AG09309 (cell line): ENCODE measurements around the gene GXYLT1.

Source experiments
- DNase-seq: peaks from one replicate; pipeline ENCODE4 v3.0.0-alpha.2; 2010; ENCODE audit warnings: low read depth
- H3K4me3 ChIP-seq: 2 replicates; pipeline ENCODE4 v1.5.1; 2011; ENCODE audit warnings: mild to moderate bottlenecking, low read depth, low read length, moderate library complexity; ENCODE audit not compliant: control insufficient read depth
- CTCF ChIP-seq: IDR thresholded peaks from 2 replicates; pipeline ENCODE4 v1.5.1; 2011; ENCODE audit warnings: mild to moderate bottlenecking, low read depth, low read length, inconsistent platforms; ENCODE audit not compliant: insufficient read depth, control insufficient read depth; ENCODE audit errors: missing control alignments

The GXYLT1 gene

GRCh38 chr12:42090899-42091298 lies 53.8 kb downstream of the GXYLT1 start:
- no peak for TF ChIP-seq CTCF
- peak; percentile 23 for DNase-seq
- no peak overlapping the region for H3K4me3 ChIP-seq

DNA sequence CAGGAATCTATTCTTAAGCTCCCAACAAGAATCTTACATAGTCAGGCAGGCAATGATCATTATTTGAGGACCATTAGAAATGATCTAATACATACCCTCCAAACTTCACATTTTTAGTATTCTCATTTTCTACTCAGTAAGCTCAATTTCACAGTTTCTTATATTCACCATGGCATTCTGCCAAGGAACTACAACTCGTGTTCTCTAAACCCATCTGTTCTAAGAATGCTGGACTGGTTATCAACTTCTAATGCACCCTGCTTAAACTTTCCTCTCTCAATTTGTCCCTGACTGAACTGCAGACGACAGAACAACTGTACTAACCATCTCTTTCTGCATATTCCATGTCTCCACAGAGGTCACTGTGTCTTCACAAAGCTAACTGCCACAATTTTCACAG lies 58.6 kb downstream of the GXYLT1 start:
- DNase-seq = no peak
- no peak for TF ChIP-seq CTCF
- no peak overlapping the region for H3K4me3 ChIP-seq

- no peak for DNase-seq
- TF ChIP-seq CTCF = no peak
- no peak overlapping the region for H3K4me3 ChIP-seq
These were observed 59.1 kb downstream of the GXYLT1 start for GRCh38 chr12:42085594-42085993.

DNA sequence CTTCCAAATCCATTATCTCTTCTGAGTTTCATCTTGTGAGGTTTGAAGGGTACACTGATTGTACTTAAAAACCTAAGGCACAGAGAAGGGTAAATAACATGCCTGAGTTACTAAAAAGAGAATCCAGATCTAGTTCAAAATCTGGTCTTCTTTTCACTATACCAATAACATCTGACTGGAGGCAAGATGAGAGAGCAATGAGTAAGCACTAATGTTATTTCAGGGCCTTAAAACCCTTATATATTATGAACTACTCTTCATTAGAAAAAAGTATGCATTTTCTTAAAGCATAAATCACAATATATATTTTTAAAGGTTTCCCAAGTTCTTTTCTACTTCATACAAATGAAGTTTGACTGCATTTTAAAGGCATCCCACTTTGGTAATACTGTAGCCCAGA lies 60.2 kb downstream of the GXYLT1 start:
- TF ChIP-seq CTCF = no peak
- no peak for DNase-seq
- H3K4me3 ChIP-seq = no peak overlapping the region

DNA sequence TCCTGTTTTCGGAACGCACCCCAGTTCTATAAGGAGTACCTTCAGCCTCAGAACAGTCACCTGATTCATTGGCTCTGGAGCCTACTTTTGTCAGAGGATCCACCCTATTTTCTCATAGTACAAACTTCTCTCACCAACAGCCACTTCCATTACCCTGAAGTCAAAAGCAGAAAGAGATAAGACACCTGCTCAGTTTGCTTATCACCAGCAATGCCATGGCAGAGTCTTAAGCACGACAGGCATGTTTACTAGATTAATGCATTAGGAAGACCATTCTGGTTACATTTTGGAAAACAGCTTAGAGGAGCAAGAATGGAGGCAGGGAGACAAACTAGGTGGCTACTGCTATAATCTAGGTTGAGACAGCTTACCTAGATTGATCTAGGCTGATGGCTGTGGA lies 67.7 kb downstream of the GXYLT1 start:
- no peak for TF ChIP-seq CTCF
- H3K4me3 ChIP-seq = no peak overlapping the region
- no peak for DNase-seq

- DNase-seq = no peak
- TF ChIP-seq CTCF = no peak
- H3K4me3 ChIP-seq = no peak overlapping the region
These were observed 74.6 kb downstream of the GXYLT1 start for GRCh38 chr12:42070036-42070435.

GRCh38 chr12:42059127-42059526 lies 85.5 kb downstream of the GXYLT1 start:
- TF ChIP-seq CTCF = no peak
- no peak overlapping the region for H3K4me3 ChIP-seq
- no peak for DNase-seq
